Stimulated activated CD4-positive, alpha-beta T cell treated with anti-CD3 and anti-CD28 coated beads, TNF-alpha, amount 100 ng/mL, for 4 hours (primary cell): Measurements from ENCODE around the gene AP4E1.
"Not testable (repeated sequence)": the region's sequence is repeated elsewhere in the genome, so short reads cannot be mapped to it uniquely, and the experiment has no call there.

ENCODE experiments used
- DNase-seq, 3 experiments: peaks; one replicate each; pipeline ENCODE4 v3.0.0-alpha.2; 2020; ENCODE audit warnings: low read depth in 3 of 3

Gene AP4E1

DNA sequence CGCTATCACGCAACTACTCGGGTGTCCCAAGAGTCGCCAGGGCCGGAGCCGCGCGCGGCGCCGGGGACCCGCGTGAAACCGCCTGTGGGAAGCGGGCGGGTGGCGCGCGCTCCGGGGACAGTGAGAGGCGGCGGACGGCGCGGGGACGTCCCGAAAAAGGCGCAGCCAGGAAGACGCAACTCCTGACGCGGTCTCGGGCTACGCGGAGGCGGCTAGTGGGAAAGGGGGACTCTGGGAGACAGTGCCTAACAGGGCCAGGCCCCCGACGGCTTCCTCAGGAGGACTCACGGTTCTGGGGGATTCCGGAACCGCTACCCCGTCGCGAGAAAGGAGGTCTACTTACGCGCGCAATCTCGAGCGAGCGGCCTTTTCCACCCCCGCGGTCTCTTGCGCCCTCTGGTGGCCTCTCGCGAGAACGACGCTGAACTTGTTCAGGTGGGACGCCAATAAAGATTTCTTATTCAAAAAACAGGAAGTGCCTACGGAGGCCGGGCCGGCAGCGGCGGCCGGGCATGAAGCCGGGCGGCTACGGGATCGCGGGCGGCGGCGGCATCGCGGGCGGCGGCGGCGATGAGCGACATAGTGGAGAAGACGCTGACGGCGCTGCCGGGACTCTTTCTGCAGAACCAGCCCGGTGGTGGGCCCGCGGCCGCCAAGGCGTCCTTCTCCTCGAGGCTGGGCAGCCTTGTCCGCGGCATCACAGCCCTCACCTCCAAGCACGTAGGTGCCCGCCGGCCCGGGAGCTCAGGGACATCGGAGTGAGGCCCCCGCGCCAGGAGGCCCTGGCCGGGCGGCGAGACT is at the start of gene AP4E1:
AP4E1 (plus strand) TSS at position 475 of the 801 bp plus-strand sequence; CDS start at position 571, 96 bp downstream.
- DNase-seq = peak; percentile 87 to 89 (median 87)

DNA sequence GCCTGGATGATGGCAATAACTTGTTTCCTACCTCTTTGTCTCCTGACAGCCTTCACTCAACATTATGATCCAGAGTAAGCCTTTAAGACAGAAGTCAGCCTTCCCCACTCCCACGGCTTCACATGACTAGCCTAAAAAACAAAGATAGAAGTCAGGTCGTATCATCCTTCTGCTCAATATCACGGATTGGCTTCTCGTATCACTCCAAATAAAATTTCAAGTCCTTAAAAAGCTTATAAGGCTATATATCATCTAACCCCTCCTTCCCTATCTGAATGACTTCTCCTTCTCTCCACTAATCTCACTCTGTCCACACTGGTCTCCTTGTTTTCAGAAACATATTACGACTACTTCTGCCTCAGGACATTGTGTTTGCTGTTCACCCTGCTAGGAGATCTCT is 47.7 kb upstream of the AP4E1 start:
- DNase-seq = no peak

DNA sequence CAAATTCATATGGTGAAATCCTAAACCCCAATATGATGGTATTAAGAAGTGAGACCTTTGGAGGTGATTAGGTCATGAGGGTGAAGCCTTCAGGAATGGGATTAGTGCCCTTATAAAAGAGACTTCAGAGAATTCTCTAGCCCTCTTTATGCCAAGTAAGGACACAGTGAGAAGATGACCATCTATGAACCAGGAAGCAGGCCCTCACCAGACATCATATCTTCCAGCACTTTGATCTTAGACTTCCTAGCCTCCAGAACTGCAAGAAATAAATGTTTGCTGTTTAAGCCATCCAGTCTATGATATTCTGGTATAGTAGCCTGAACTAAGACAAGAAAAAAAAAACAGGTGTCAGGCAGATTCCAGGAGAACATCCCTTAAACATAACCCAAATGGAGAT is 45.9 kb upstream of the AP4E1 start:
- DNase-seq = no peak

DNA sequence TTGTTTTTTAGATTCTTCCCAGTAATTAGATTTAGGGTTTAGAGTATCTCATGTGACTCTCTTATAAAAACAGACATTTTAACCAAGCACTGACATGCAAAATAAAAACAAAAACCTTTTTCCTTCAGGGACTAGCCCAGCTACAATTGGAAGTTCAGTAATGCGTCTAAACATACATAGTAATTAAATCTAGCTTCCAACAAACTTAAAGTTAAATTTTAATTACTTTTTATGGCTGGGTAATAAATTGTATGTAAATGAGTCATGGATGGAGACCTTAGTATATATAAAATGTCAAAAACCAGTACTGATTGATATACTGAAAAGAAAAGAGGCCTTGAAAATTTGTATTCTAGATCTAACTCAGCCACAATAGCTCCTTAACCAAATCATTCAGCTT is 43.6 kb upstream of the AP4E1 start:
- DNase-seq = no peak

DNA sequence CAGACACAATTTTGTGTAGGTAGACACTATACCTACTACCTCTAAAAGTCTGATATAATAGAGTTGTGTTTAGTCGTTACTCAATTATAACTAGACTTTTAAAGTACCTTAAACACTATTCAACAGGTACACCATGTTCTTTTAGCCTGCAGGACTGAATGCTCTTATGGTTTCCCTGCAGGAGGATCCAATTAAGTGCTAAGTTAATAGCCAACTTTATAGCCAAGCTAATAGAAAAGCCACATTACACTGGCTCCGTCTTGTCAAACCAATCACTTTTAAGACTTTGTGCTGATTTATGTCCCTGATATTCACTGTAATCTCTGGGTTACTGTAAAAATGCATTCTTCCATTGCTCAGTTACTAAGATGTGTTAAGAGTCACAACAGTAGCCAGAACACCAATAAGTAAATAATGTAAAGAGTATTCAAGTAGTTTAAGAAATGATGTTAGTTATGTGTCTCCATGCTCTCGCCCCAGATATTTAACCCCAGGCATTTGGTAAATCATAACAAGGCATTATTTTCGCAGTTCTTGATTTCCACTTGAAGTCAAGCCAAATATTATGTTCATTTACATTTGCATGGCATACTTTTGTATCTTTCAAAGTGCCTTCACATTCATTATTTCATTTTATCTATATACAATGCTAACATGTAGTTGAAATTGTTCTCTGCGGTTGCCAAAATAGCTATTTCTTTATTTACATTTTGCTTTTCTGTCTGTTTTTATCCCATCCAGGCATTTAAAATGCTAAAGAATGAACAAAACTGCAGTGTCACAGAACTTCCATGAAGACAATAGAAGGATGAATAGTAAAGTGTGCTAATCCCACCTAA is 42.7 kb upstream of the AP4E1 start:
- no peak for DNase-seq

DNA sequence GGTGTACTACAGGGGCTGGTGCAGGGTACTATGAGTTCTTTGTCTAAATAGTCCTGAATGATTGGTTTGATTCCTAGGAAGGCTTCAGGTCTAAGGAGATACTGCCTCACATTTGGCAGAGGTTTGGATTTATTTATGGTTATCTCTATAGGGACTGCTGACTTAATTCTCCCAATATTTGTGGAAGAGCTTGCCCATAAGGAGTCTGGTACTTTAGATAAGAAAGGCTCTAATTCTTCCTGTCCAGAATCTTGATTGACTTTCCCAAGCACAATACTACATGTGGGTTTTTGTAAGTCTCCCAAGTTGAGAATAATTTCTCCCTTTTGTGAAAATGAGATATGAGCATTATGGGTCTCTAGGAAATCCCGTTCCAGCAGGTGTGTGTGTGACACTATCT is 36.7 kb upstream of the AP4E1 start:
- no peak for DNase-seq

DNA sequence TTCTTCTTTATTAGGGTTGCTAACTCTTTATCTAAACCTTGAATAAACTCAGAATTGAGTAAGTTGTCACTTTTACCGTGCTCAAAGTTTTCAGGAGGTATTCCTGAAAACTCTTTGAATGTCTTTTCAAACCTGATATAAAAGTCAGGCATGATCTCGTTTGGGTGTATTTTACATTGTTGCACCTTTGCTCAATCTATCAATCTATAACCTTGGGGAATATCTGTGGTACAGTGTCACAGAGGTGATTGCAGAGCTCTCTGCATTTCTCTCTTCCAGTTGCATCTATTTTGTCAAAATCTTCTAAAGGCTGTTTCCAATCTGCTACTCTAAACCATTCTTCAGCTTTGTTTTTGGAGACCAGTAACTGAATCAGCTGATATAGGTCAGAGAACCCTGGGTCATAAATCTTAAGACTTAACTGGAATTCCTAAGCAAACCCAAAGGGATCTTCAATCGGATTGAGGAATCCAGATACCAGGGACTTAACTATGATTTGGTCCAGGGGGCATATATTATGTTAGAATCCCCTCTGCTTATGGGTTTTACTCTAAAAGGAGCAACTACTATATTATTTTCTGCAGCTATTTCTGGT is 35.6 kb upstream of the AP4E1 start:
- DNase-seq = no peak

DNA sequence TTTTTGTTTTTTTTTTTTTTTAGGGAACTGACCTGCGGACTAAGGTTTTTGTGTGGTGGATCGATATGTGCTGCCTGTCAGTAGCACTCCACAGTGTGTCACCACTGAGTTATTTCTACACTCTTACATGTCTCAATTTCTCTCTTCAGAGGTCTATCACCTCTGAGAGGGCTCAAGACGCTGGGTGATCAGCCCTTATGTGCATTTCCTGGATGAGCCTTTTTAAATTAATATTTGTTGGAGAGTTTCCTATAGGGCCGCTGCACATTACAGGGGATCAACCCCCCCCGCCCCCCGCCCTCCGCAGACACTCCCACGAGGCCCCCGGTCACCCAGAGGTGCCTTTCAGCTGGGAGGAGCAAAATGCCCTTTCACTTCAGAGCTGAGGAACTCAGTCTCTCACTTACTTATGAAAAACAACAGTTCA is 34.5 kb upstream of the AP4E1 start:
- no peak for DNase-seq

DNA sequence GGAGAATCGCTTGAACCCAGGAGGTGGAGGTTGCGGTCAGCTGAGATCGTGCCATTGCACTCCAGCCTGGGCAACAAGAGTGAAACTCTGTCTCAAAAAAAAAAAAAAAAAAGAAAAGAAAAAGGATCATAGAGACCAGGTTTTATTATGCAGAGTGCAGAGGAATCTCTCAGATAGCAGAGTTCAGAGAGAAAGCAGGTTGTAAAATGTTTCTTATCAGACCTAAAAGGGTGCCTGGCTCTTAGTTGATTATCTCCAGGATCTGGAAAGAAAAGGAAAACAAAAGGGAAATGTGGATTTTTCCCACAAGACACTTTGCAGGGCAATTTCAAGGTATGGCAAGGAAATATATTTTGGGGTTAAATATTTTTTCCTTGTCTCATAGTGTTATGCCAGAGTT is 33.2 kb upstream of the AP4E1 start:
- DNase-seq = not testable (repeated sequence)

DNA sequence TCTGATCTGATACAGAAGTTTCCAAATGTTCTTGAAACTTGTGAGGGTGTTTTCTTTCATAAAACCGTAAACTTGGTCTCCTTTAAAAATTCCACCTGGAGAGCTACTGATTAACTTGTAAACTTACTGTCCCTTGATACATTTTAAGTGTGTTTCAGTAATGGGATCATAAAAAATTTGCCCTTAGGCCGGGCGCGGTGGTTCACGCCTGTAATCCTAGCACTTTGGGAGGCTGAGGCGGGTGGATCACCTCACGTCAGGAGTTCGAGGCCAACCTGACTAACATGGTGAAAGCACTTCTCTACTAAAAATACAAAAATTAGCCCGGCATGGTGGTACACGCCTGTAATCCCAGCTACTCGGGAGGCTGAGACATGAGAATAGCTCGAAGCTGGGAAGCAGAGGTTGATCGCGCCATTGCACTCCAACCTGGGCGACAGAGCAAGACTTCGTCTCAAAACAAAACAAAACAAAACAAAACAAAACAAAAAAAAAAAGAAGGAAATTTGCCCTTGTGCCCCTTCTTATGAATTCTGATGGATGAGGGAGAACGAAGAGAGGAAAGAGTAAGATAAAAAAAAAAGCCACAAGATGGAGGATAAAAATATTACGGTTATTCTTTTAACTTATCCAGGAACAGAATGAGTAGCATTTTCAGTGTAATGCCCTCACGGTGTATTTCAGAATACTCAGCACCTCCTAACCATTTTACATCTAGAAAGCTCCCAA is 32.1 kb upstream of the AP4E1 start:
- no peak for DNase-seq

DNA sequence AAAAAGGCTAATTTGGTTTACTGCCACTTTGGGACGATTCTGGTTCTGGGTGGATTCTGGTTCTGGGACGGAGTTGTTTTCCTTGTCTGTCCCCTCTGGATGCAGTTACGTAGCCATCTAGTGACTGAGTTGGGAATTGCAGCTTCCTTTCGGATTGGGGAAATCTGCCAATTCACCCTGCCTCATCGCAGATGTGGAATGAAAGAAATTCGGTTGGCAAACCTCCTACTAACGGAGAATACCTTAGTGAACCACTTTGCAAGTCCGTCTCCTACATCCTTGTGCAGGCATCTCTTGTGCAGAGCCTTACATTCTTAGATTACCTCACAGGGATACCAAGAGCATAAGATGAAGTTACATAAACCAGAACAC is 31.5 kb upstream of the AP4E1 start:
- DNase-seq = peak; percentile 24 to 52 (median 24)

DNA sequence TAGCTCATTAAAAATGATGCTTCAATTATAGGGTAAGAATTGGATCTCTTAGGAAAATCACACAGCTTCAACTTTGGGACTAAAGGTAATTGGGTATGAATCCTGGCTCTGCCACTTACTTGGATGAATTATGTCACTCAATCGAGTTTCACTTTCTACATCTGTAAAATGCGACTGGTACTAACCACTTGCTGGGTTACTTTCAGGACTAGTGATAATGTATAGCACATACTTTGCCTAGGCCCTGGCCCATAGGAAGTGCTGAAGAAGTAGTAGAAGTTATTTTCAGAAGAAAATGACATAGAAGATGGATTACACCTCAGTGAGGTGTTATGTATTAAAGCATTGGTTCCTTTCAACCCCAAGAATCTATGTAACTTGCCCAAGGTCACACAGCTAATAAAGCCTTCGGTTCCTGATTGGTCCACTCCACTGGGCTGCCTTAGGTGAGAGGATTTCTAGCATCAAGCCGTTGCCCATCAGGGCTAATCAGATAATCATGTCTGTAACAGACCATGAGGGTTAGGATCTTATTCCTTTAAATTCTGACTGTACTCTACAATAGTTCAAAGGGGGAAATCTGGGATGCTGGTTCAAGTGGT is 29.4 kb upstream of the AP4E1 start:
- DNase-seq = no peak

DNA sequence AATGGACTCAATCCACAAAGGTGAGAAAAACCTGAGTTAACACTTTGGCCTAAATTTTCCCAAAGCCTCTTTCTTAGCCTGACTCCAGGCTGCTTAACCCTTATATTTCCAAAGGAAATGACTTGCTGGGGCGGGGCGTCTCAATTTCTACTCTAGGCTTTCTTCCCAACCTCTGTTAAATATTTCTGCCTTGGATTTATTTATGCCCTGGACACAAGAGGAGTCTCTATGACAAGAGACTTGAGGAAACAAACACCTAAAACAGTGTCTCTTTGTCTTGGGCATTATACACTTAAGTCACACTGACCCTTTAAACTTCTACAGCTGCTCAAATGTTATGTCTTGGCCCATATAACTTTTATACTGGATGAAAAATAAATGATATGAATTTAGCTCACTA is 28.3 kb upstream of the AP4E1 start:
- DNase-seq = no peak

DNA sequence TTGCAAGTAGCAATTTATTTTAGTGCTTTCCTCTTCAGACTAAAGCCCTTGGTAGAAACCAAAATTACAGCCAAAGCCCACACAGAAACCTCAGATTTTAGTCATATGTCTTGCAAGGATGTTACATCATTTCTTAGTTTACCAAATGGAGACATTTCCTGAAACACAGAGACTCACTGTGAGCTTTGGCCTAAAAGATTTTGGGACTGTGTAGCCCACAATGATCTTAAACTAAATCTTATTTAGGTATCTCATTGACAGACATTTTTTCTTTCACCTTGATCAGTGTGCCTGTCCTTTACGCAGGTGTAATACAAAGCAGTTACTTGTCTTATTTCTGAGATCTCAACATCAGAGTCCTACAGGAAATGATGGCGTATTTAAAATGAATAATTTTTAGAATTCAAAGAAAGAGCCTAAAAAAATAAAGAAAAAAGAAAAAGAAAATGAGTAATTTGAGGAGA is 27.8 kb upstream of the AP4E1 start:
- no peak for DNase-seq

DNA sequence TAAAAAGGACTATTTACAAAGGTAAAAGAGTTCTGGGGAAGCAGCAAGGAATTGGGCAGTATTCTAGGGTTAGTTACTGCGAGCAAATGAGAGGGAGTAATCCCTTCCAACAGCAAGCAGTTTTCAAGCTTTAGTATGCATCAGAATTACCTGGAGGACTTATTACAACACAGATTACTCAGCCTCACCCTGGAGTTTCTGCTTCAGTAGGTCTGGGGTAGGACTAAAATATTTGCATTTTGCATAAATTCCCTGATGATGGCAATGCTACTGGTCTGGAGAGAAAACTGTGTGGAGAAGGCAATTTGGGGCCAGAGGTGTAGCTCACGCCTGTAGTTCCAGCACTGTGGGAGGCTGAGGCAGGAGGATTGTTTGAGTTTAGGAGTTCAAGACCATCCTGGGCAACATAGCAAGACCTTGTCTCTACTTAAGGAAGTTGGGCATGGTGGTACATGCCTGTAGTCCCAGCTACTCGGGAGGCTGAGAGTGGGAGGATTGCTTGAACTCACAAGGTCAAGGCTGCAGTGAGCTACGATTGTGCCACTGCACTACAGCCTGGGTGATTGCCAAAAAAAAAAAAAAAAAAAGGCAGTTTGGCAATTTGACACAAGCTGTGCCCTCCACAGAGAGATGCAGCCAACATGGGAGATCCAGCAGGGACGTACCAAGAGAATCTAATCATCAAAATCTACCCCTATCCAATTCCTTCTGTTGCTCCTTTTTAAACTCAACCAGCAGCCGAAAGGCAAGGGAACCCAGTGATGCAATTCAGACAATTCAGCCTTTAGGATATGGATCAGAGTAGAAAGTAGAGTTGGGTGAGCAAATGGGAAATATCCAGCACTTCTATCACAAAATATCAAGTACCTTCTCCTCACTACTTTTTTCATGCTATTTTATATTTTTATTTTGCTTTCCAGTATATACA is 27.1 kb upstream of the AP4E1 start:
- DNase-seq = no peak

DNA sequence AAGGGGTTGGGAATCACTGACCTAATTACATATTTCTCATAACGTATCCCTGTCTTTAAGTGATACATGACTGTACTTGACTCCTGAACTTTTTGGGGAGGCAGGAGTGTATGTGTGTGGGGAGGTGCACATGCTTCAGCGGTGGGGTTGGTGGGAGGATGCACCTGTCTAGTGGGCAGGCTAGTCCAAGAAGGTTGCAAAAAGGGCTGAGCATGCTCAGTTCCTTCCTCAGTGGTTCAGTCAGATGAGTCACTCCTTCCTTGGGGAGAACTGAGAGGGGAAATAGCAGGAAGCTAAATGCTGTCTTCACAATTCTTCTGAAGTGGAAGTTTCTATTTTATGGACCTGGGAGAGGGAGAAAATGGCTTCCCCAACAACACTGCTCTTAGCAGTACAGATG is 24.6 kb upstream of the AP4E1 start:
- DNase-seq = peak in 1 of 3 experiments; percentile 5

DNA sequence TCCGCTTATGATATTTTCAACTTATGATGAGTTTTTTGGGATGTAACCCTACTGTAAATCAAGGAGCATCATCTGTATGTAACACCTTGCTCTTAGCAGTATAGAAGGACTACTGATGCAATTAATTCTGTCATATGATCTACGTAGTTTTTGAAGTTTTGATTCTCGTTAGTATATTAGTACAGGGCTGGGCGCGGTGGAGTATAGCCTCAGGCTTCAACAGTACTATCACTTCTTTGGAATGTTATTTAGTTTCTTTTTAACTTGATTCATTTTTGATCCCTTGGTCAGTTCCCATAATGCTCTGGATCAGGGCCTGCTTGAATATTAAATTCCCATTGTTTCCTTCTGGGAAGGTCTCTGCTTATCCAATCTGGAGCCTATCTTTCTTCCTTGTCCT is 23.9 kb upstream of the AP4E1 start:
- DNase-seq = no peak

DNA sequence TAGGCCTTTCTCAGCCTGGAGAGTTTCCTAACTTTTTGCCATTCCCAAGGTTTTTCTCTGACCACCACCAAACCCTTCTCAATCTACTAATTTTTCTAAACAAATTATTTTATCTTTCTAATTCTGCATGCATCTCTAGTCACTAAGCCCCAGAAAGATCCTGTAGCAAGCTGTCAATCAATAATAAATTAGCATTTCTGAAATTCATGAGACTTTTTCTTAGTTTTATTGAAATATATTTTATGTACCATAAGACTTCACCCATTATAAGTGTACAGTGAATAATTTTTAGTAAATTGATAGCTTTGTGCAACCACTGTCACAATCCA is 22.4 kb upstream of the AP4E1 start:
- DNase-seq = no peak

DNA sequence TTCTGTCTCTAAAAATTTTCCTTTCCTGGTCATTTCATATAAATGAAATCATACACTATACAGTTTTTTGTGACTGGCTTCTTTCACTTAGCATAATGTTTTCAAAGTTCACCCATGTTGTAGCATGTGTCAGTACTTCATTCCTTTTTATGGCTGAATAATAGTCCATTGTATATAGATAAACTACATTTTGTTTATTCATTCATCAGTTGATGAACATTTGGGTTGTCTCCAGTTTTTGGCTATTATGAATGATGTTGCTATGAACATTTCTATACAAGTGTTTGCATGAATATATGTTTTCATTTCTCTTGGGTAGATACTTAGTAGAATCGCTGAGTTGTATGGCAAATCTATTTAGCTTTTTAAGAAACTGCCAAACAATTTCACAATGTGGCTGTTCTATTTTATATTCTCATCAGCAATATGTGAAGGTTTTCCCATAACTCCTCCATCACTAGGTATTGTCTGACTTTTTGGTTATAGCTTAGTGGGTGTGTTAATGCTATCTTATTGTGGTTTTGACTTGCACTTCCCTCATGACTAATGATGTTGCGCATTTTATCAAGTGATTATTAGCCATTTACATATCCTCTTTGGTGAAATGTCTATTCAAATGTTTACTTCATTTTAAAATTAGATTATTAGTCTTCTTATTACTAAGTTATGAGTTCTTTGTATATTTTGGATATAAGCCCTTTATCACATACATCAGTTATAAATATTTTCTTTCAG is 21.7 kb upstream of the AP4E1 start:
- no peak for DNase-seq

DNA sequence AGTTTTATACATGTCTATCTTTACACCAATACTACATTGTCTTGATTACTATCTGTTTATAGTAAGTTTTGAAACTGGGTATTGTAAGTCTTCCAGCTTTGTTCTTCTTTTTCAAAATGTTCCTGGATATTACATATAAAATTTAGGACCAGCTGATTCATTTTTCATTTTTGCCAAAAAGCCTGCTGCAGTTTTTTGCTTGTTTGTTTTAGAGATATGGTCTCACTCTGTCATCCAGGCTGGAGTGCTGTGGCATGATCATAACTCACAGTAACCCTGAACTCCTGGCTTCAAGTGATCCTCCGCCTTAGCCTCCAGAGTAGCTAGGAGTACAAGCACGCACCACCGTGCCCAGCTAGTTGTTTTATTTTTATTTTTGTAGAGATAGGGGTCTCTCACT is 20.4 kb upstream of the AP4E1 start:
- DNase-seq = no peak
